ENCODE measurements around the gene HLCS.

Gene HLCS

DNA sequence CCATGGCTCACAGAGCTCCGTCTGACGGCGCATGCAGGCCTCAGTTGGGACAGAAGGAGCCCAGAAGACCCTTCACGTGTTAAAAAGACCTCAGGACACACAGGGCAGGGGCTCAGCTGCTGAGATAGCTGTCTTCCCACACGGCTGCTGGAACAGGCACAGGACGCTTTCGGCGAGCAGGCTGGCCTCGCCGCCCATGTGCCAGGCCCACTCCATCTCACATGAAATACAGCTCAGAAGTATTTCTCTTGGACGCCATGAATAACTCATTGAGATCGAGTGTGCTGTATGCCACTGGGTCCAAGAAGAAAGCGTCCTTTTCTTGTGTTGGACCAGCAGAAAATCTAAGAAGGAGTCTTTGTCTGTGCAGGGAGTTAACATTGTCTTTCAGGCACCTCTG, 198.0 kb downstream of the HLCS start:
- Histone ChIP-seq H3K27ac (no peak overlapping the region), H3K9me3 (ENCODE audit: severe bottlenecking) (no peaks in the 10 kb centered on the region), H3K27me3 (ENCODE audit: insufficient read depth, low read depth, severe bottlenecking) (no peaks in the 10 kb centered on the region), H3K36me3 (no peaks in the 10 kb centered on the region; the same call in 1 of the 2 replicates), H3K4me3 (ENCODE audit: low read depth, low read length) (no peak overlapping the region)
- TF ChIP-seq, protein P1, sequence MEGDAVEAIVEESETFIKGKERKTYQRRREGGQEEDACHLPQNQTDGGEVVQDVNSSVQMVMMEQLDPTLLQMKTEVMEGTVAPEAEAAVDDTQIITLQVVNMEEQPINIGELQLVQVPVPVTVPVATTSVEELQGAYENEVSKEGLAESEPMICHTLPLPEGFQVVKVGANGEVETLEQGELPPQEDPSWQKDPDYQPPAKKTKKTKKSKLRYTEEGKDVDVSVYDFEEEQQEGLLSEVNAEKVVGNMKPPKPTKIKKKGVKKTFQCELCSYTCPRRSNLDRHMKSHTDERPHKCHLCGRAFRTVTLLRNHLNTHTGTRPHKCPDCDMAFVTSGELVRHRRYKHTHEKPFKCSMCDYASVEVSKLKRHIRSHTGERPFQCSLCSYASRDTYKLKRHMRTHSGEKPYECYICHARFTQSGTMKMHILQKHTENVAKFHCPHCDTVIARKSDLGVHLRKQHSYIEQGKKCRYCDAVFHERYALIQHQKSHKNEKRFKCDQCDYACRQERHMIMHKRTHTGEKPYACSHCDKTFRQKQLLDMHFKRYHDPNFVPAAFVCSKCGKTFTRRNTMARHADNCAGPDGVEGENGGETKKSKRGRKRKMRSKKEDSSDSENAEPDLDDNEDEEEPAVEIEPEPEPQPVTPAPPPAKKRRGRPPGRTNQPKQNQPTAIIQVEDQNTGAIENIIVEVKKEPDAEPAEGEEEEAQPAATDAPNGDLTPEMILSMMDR (IDR thresholded peaks at IDR 0.05; ENCODE audit: low read depth, low read length), result no peak
- no peak for DNase-seq

- no peak overlapping the region for H3K27ac ChIP-seq
- no peaks in the 10 kb centered on the region for H3K9me3 ChIP-seq (ENCODE audit: severe bottlenecking)
- H3K4me3 ChIP-seq (ENCODE audit: low read depth, low read length), result no peak overlapping the region
- TF ChIP-seq, protein P1 (IDR thresholded peaks at IDR 0.05; ENCODE audit: low read depth, low read length), result no peak
- no peaks in the 10 kb centered on the region; the same call in 1 of the 2 replicates for H3K36me3 ChIP-seq
- DNase-seq, result no peak
- no peaks in the 10 kb centered on the region for H3K27me3 ChIP-seq (ENCODE audit: insufficient read depth, low read depth, severe bottlenecking)
Measured at GRCh38 chr21:36767096-36767495, 199.4 kb downstream of the HLCS start.

DNA sequence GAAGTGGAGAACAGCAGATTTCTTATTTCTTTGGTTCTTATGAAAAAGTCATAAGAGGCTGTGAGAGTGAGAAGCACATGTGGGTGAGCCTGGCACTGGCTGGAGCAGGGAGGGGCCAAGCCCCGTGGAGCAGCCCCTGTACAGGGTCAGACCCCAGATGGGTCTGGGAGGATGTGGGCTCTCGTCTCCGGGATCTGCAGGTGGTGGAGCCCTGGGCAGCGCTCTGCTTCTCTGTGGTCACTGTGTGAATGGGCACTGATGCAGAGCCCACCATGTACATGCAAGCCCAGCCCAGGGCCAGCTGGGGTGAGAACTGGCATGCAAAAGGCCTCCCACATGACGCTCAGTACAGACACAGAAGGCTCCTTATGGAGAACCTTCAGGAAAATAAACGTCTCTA, 200.0 kb downstream of the HLCS start:
- no peak overlapping the region for H3K4me3 ChIP-seq (ENCODE audit: low read depth, low read length)
- DNase-seq, result no peak
- H3K36me3 ChIP-seq, result no peaks in the 10 kb centered on the region; the same call in 1 of the 2 replicates
- TF ChIP-seq, protein P1 (IDR thresholded peaks at IDR 0.05; ENCODE audit: low read depth, low read length), result no peak
- no peaks in the 10 kb centered on the region for H3K9me3 ChIP-seq (ENCODE audit: severe bottlenecking)
- no peaks in the 10 kb centered on the region for H3K27me3 ChIP-seq (ENCODE audit: insufficient read depth, low read depth, severe bottlenecking)
- no peak overlapping the region for H3K27ac ChIP-seq

DNA sequence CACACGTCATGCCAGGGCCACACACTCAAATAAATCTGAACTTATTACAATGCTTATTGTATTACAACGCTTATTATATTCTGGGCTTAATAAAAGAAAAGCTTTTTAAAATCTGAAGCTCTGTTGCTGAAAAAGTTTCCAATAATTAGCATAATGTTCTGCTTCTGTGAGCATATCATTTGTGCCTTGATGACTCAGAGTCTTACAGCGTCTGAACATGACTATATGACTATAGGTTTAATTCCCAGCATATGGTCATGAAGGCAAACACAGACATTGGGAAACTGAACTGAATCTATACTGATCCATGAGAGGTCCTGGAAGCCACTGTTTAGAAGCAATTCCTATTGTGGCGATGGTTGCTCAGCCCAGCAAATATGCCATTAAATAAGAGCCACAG, 201.2 kb downstream of the HLCS start:
- TF ChIP-seq, protein P1 (IDR thresholded peaks at IDR 0.05; ENCODE audit: low read depth, low read length), result no peak
- no peak for DNase-seq
- no peaks in the 10 kb centered on the region for H3K9me3 ChIP-seq (ENCODE audit: severe bottlenecking)

GRCh38 chr21:36763305-36763704, 203.2 kb downstream of the HLCS start:
- Histone ChIP-seq H3K27ac (no peak overlapping the region), H3K4me3 (ENCODE audit: low read depth, low read length) (no peak overlapping the region), H3K9me3 (ENCODE audit: severe bottlenecking) (no peaks in the 10 kb centered on the region), H3K27me3 (ENCODE audit: insufficient read depth, low read depth, severe bottlenecking) (no peaks in the 10 kb centered on the region), H3K36me3 (peaks cover 6% of the 10 kb centered on the region)
- TF ChIP-seq, protein P1 (IDR thresholded peaks at IDR 0.05; ENCODE audit: low read depth, low read length), result no peak
- no peak for DNase-seq

More for the DNA sequence above, 201.2 kb downstream of the HLCS start:
- H3K27me3 ChIP-seq (ENCODE audit: insufficient read depth, low read depth, severe bottlenecking), result no peaks in the 10 kb centered on the region
- no peak overlapping the region for H3K4me3 ChIP-seq (ENCODE audit: low read depth, low read length)
- H3K27ac ChIP-seq, result no peak overlapping the region
- H3K36me3 ChIP-seq, result no peaks in the 10 kb centered on the region; the same call in 1 of the 2 replicates

DNA sequence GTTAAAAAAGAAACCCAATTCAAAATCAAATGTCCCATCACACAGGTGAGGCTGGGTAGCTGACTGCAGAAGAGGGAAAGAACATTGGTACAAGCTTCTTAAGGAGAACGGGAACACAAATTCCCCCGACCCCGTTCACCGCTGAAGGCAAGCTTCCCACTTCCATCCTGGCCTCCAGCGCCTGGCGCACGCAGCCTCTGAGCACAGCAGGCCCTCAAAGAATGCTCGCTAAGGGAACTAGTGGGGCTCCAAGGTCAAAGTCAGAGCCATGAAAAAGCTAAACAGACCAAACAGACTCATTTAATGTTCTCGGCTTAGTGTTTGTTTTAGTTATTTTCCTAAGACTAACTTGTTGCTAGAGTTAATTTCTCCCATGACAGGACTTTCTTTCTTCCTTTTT, 203.8 kb downstream of the HLCS start:
- TF ChIP-seq, protein P1 (IDR thresholded peaks at IDR 0.05; ENCODE audit: low read depth, low read length), result no peak
- Histone ChIP-seq H3K4me3 (ENCODE audit: low read depth, low read length) (no peak overlapping the region), H3K27me3 (ENCODE audit: insufficient read depth, low read depth, severe bottlenecking) (no peaks in the 10 kb centered on the region), H3K36me3 (peaks cover 6% of the 10 kb centered on the region), H3K9me3 (ENCODE audit: severe bottlenecking) (no peaks in the 10 kb centered on the region), H3K27ac (no peak overlapping the region)
- no peak for DNase-seq

Measured in WERI-Rb-1 (cell line).